Gastroesophageal sphincter (tissue), 4 donors: Measurements from ENCODE around the gene KRABD2.
"Not testable (repeated sequence)": the region's sequence is repeated elsewhere in the genome, so short reads cannot be mapped to it uniquely, and the experiment has no call there.

Experiments used
- ATAC-seq: fragments of 150-250 bp; one replicate; pipeline ENCODE4 v1.9.1; 2016; ENCODE audit warnings: mild to moderate bottlenecking, moderate library complexity
- H3K27ac ChIP-seq, 4 donors: fragments of 200-600 bp; sonication (generic) in 3 of 4; 1 replicate in 3 of 4; 2 replicates in 1 of 4; pipeline ENCODE4 v1.5.1; 2016 to 2019
- H3K27me3 ChIP-seq: fragments of 200-600 bp; sonication (generic); one replicate; pipeline ENCODE4 v1.5.1; 2019
- H3K36me3 ChIP-seq, 2 donors: fragments of 200-600 bp; sonication (generic); one replicate each; pipeline ENCODE4 v1.5.1; 2019; ENCODE audit warnings: control low read depth in 1 of 2
- H3K4me1 ChIP-seq, 3 donors: fragments of 200-600 bp; sonication (generic); 1 replicate in 2 of 3; 2 replicates in 1 of 3; pipeline ENCODE4 v1.5.1; 2016 to 2019; ENCODE audit warnings: control low read depth in 2 of 3
- H3K4me3 ChIP-seq, 2 donors: fragments of 200-600 bp; sonication (generic); one replicate each; pipeline ENCODE4 v1.5.1; 2019; ENCODE audit warnings: mild to moderate bottlenecking in 1 of 2, moderate library complexity in 1 of 2
- H3K9me3 ChIP-seq, 3 donors: fragments of 200-600 bp; sonication (generic); one replicate each; pipeline ENCODE4 v1.5.1; 2017 to 2019; ENCODE audit warnings: control low read depth in 2 of 3
- CTCF ChIP-seq, 4 experiments: fragments of 200-600 bp in 2 of 4; fragments of 450-650 bp in 2 of 4; sonication (generic) in 1 of 4; IDR thresholded peaks; one replicate each; pipeline ENCODE4 v1.5.1; 2017 to 2019; ENCODE audit warnings: antibody characterized with exemption in 4 of 4, mild to moderate bottlenecking in 2 of 4, moderate library complexity in 2 of 4
- EP300 ChIP-seq: sonication (generic); formaldehyde crosslinking; IDR thresholded peaks from one replicate; pipeline ENCODE4 v1.6.1; 2017; ENCODE audit warnings: antibody characterized with exemption, mild to moderate bottlenecking
- POLR2A ChIP-seq, 2 donors: fragments of 450-650 bp; IDR thresholded peaks; one replicate each; pipeline ENCODE4 v1.6.1; 2017; ENCODE audit warnings: antibody characterized with exemption in 2 of 2, mild to moderate bottlenecking in 2 of 2, moderate library complexity in 1 of 2
- POLR2AphosphoS5 ChIP-seq: sonication (generic); formaldehyde crosslinking; IDR thresholded peaks from one replicate; pipeline ENCODE4 v1.6.1; 2017; ENCODE audit warnings: antibody characterized with exemption
- WGBS, 2 donors: methylation state at CpG; one replicate each; pipeline ENCODE4 v1.1.5; 2018; ENCODE audit warnings: low coverage in 1 of 2; 5-methylcytosine and 5-hydroxymethylcytosine counted together

The KRABD2 gene

GRCh38 chr17:8382880-8383142 lies 6.3 kb upstream of the KRABD2 start:
- no peaks in the 10 kb centered on the region for H3K9me3 ChIP-seq
- H3K4me3 ChIP-seq = peak overlapping the region; percentile 45 to 75
- peaks cover 0 to 40% of the 10 kb centered on the region in 2 donors for H3K36me3 ChIP-seq
- peaks cover 7 to 58% (median 30%) of the 10 kb centered on the region in 3 donors for H3K4me1 ChIP-seq
- TF ChIP-seq EP300 (no peak), CTCF (IDR thresholded peaks at IDR 0.05) (no peak), POLR2A (IDR thresholded peaks at IDR 0.05) (no peak), POLR2AphosphoS5 (no peak)
- peak overlapping the region; percentile 52 to 94 (median 90) for H3K27ac ChIP-seq
- H3K27me3 ChIP-seq = no peaks in the 10 kb centered on the region
- WGBS, 2 donors = 0 to 3% methylated on average over 9 to 14 of the region's 15 CpGs
- peak; percentile 3 for ATAC-seq

GRCh38 chr17:8382052-8382879 lies 5.8 kb upstream of the KRABD2 start:
- H3K27me3 ChIP-seq = no peaks in the 10 kb centered on the region
- H3K9me3 ChIP-seq = no peaks in the 10 kb centered on the region
- no peak for TF ChIP-seq EP300
- no peak for TF ChIP-seq POLR2A (IDR thresholded peaks at IDR 0.05)
- no peak for TF ChIP-seq CTCF (IDR thresholded peaks at IDR 0.05)
- TF ChIP-seq POLR2AphosphoS5 = no peak
- H3K36me3 ChIP-seq = peaks cover 0 to 45% of the 10 kb centered on the region in 2 donors
- H3K4me1 ChIP-seq = peaks cover 7 to 58% (median 30%) of the 10 kb centered on the region in 3 donors
- H3K4me3 ChIP-seq = peak overlapping the region; percentile 45 to 75
- ATAC-seq = no peak
- peak overlapping the region; percentile 52 to 94 (median 90) for H3K27ac ChIP-seq
- WGBS, 2 donors = 17 to 20% methylated on average over 25 to 26 of the region's 27 CpGs

GRCh38 chr17:8380049-8380448 lies 3.5 kb upstream of the KRABD2 start:
- H3K4me3 ChIP-seq = no peak overlapping the region
- 48 to 80% methylated on average over 3 of the region's 3 CpGs for WGBS, 2 donors
- H3K9me3 ChIP-seq = no peaks in the 10 kb centered on the region
- no peak for ATAC-seq
- peaks cover 0 to 50% of the 10 kb centered on the region in 2 donors for H3K36me3 ChIP-seq
- no peak for TF ChIP-seq POLR2AphosphoS5
- no peak for TF ChIP-seq CTCF (IDR thresholded peaks at IDR 0.05)
- TF ChIP-seq EP300 = no peak
- no peaks in the 10 kb centered on the region for H3K27me3 ChIP-seq
- no peak overlapping the region for H3K27ac ChIP-seq
- peaks cover 7 to 70% (median 39%) of the 10 kb centered on the region in 3 donors for H3K4me1 ChIP-seq

- H3K4me1 ChIP-seq = peaks cover 7 to 62% (median 33%) of the 10 kb centered on the region in 3 donors
- WGBS, 2 donors = 77 to 84% methylated on average over 5 to 8 of the region's 8 CpGs
- H3K9me3 ChIP-seq, ATAC-seq, H3K27ac ChIP-seq, H3K27me3 ChIP-seq, H3K4me3 ChIP-seq: not testable (repeated sequence)
- peaks cover 0 to 50% of the 10 kb centered on the region in 2 donors for H3K36me3 ChIP-seq
These were observed 1.6 kb upstream of the KRABD2 start for GRCh38 chr17:8378117-8378516.

- Histone ChIP-seq H3K4me3 (no peak overlapping the region), H3K27ac (peak overlapping the region in 3 of 4 donors; percentile 87 to 91 (median 89)), H3K36me3 (peaks cover 0 to 50% of the 10 kb centered on the region in 2 donors), H3K9me3 (no peaks in the 10 kb centered on the region), H3K27me3 (no peaks in the 10 kb centered on the region), H3K4me1 (peaks cover 7 to 61% (median 33%) of the 10 kb centered on the region in 3 donors)
- TF ChIP-seq POLR2AphosphoS5 = no peak
- TF ChIP-seq CTCF (IDR thresholded peaks at IDR 0.05) = no peak
- no peak for TF ChIP-seq POLR2A (IDR thresholded peaks at IDR 0.05)
- TF ChIP-seq EP300 = no peak
- WGBS, 2 donors = 92 to 96% methylated on average over 4 of the region's 4 CpGs
- no peak for ATAC-seq
These were observed 918 bp upstream of the KRABD2 start for GRCh38 chr17:8377422-8377821.
